Mesenchymal stem cell (in vitro differentiated cells and primary cell): ENCODE results near the gene DOCK6.
A peak's percentile ranks its signal among the peaks of the same experiment; 100 is the strongest.

ENCODE experiments used
- DNase-seq: peaks from one replicate; pipeline ENCODE4 v3.0.0-alpha.2; 2013
- H2AFZ ChIP-seq: one replicate; pipeline ENCODE4 v1.6.1; 2013; ENCODE audit warnings: low read depth, mild to moderate bottlenecking, control low read depth, inconsistent platforms, low read length, moderate library complexity
- H2AK5ac ChIP-seq: 2 replicates; pipeline ENCODE4 v1.6.1; 2013; ENCODE audit warnings: low read length, moderate library complexity, mild to moderate bottlenecking, inconsistent platforms; ENCODE audit not compliant: severe bottlenecking
- H2BK120ac ChIP-seq: one replicate; pipeline ENCODE4 v1.6.1; 2013; ENCODE audit warnings: low read depth, mild to moderate bottlenecking, inconsistent platforms, low read length, moderate library complexity
- H2BK12ac ChIP-seq, 2 experiments: one replicate each; pipeline ENCODE4 v1.6.1; 2013; ENCODE audit warnings: inconsistent platforms in 2 of 2, low read length in 2 of 2, mild to moderate bottlenecking in 2 of 2, moderate library complexity in 2 of 2, control low read depth in 1 of 2
- H2BK15ac ChIP-seq: one replicate; pipeline ENCODE4 v1.6.1; 2013; ENCODE audit warnings: mild to moderate bottlenecking, low read depth, inconsistent platforms; ENCODE audit not compliant: poor library complexity, severe bottlenecking
- H2BK5ac ChIP-seq: 2 replicates; pipeline ENCODE4 v1.6.1; 2013; ENCODE audit warnings: low read depth, mild to moderate bottlenecking, low read length, control low read depth, inconsistent platforms; ENCODE audit not compliant: poor library complexity, severe bottlenecking
- H3K14ac ChIP-seq, 2 experiments: one replicate each; pipeline ENCODE4 v1.6.1; 2013; ENCODE audit warnings: inconsistent platforms in 2 of 2, low read length in 2 of 2, control low read depth in 1 of 2, mild to moderate bottlenecking in 1 of 2, moderate library complexity in 1 of 2
- H3K18ac ChIP-seq, 2 experiments: one replicate each; pipeline ENCODE4 v1.6.1; 2013; ENCODE audit warnings: inconsistent platforms in 2 of 2, low read length in 2 of 2, control low read depth in 1 of 2, low read depth in 1 of 2, mild to moderate bottlenecking in 1 of 2
- H3K23ac ChIP-seq, 2 experiments: one replicate each; pipeline ENCODE4 v1.6.1; 2013; ENCODE audit warnings: inconsistent platforms in 2 of 2, low read length in 2 of 2, mild to moderate bottlenecking in 2 of 2, moderate library complexity in 2 of 2, control low read depth in 1 of 2
- H3K27ac ChIP-seq: 2 replicates; pipeline ENCODE4 v1.5.1; 2013; ENCODE audit warnings: mild to moderate bottlenecking, moderate library complexity, low read length, control low read depth, inconsistent platforms; ENCODE audit not compliant: poor library complexity, severe bottlenecking
- H3K27me3 ChIP-seq, 2 experiments: 2 replicates each; pipeline versions ENCODE4 v1.6.1 to v1.7.0; 2013; ENCODE audit warnings: low read length in 2 of 2, mild to moderate bottlenecking in 2 of 2, moderate library complexity in 2 of 2, control low read depth in 1 of 2, inconsistent platforms in 1 of 2; ENCODE audit not compliant: control insufficient read depth in 1 of 2, insufficient read depth in 1 of 2
- H3K36me3 ChIP-seq, 2 experiments: 2 replicates each; pipeline versions ENCODE4 v1.6.1 to v1.7.0; 2013; ENCODE audit warnings: low read length in 2 of 2, control low read depth in 1 of 2, inconsistent platforms in 1 of 2, low read depth in 1 of 2, mild to moderate bottlenecking in 1 of 2; ENCODE audit not compliant: insufficient read depth in 2 of 2, control insufficient read depth in 1 of 2
- H3K4ac ChIP-seq, 2 experiments: one replicate each; pipeline ENCODE4 v1.6.1; 2013; ENCODE audit warnings: inconsistent platforms in 2 of 2, low read length in 2 of 2, mild to moderate bottlenecking in 2 of 2, moderate library complexity in 2 of 2, control low read depth in 1 of 2, low read depth in 1 of 2
- H3K4me1 ChIP-seq: 2 replicates; pipeline ENCODE4 v1.6.1; 2013; ENCODE audit warnings: low read depth, low read length, control low read depth; ENCODE audit not compliant: control insufficient read depth, insufficient read depth
- H3K4me2 ChIP-seq: 2 replicates; pipeline ENCODE4 v1.6.1; 2013; ENCODE audit warnings: low read length, mild to moderate bottlenecking, inconsistent platforms; ENCODE audit not compliant: poor library complexity, severe bottlenecking
- H3K4me3 ChIP-seq, 2 experiments: 2 replicates each; pipeline versions ENCODE4 v1.5.1 to v1.7.0; 2013; ENCODE audit warnings: low read length in 2 of 2, mild to moderate bottlenecking in 2 of 2, control low read depth in 1 of 2, low read depth in 1 of 2; ENCODE audit not compliant: insufficient read depth in 1 of 2
- H3K79me1 ChIP-seq: replicated peaks from 2 replicates; pipeline ENCODE4 v1.6.1; 2013; ENCODE audit warnings: mild to moderate bottlenecking, control low read depth, low read length, inconsistent platforms; ENCODE audit not compliant: poor library complexity, severe bottlenecking
- H3K9ac ChIP-seq: 2 replicates; pipeline ENCODE4 v1.7.0; 2013; ENCODE audit warnings: mild to moderate bottlenecking, low read length, moderate library complexity
- H3K9me3 ChIP-seq: 2 replicates; pipeline ENCODE4 v1.7.0; 2013; ENCODE audit warnings: mild to moderate bottlenecking, low read length; ENCODE audit not compliant: control insufficient read depth
- H4K8ac ChIP-seq: one replicate; pipeline ENCODE4 v1.6.1; 2013; ENCODE audit warnings: inconsistent platforms, mild to moderate bottlenecking, low read length, moderate library complexity
- H4K91ac ChIP-seq: one replicate; pipeline ENCODE4 v1.6.1; 2013; ENCODE audit warnings: mild to moderate bottlenecking, low read length, inconsistent platforms
- WGBS: methylation state at CpG from one replicate; pipeline ENCODE4 v1.1.7; 2013; ENCODE audit warnings: mixed read lengths; 5-methylcytosine and 5-hydroxymethylcytosine counted together

DOCK6 gene

DNA sequence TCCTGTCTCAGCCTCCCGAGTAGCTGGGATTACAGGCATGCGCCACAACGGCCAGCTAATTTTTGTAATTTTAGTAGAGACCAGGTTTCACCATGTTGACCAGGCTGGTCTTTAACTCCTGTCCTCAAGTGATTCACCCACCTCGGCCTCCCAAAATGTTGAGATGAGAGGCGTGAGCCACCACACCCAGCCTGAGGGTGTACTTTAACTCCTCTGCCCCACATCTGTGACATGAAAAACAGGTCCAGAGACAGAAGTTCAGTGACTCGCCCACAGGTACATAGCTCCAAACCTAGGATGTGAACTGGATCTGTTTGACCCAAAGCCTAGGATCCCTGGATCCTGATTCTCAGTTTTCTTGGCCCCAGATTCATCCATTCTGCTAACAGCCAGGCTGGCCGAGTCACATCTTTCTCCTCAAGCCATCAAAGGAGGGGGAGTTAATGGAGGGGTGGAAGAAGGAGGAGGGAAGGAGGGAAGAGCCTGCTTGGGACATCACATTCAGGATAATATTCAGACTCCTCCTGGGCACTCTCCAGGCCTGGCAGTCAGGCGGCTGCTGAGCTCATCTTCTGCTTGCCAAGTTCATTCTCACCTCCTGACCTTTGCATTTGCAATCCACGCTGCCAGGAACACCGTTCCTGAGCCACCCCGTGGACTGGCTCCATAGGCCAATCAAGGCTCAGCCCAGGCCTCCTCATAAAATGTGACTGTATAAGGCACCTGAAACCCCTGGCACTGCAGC lies 109.8 kb downstream of the DOCK6 start:
- H2BK120ac ChIP-seq = peak overlapping the region; percentile 6

GRCh38 chr19:11151181-11151580 lies 111.1 kb downstream of the DOCK6 start:
- Histone ChIP-seq H3K36me3 (peaks cover 3 to 6% of the 10 kb centered on the region in 2 experiments), H4K8ac (peak overlapping the region; percentile 69), H3K4me1 (peaks cover 17% of the 10 kb centered on the region), H3K4ac (no peak overlapping the region), H4K91ac (peak overlapping the region; percentile 9), H3K9ac (peak overlapping the region; percentile 61), H3K9me3 (no peaks in the 10 kb centered on the region), H2BK12ac (no peak overlapping the region), H2AK5ac (no peak overlapping the region), H3K23ac (no peak overlapping the region), H2BK15ac (no peak overlapping the region), H3K79me1 (peaks cover 12% of the 10 kb centered on the region), H3K27me3 (no peaks in the 10 kb centered on the region), H3K27ac (peak overlapping the region; percentile 89), H2AFZ (no peak overlapping the region), H3K18ac (no peak overlapping the region), H3K4me3 (no peak overlapping the region), H3K14ac (no peak overlapping the region), H3K4me2 (no peak overlapping the region), H2BK5ac (peak overlapping the region; percentile 62), H2BK120ac (no peak overlapping the region)
- WGBS = 84% methylated on average over 7 of the region's 7 CpGs
- no peak for DNase-seq

More for the DNA sequence above, 109.8 kb downstream of the DOCK6 start:
- H3K23ac ChIP-seq = no peak overlapping the region
- no peaks in the 10 kb centered on the region for H3K27me3 ChIP-seq
- H3K18ac ChIP-seq = peak overlapping the region; percentile 61
- H2BK15ac ChIP-seq = peak overlapping the region; percentile 6
- H3K9ac ChIP-seq = peak overlapping the region; percentile 87
- H3K4me1 ChIP-seq = peaks cover 17% of the 10 kb centered on the region
- H3K4me2 ChIP-seq = no peak overlapping the region
- peak overlapping the region; percentile 49 to 70 for H2BK12ac ChIP-seq
- peaks cover 12% of the 10 kb centered on the region for H3K79me1 ChIP-seq
- peak overlapping the region; percentile 61 for H4K8ac ChIP-seq
- WGBS = 83% methylated on average over 10 of the region's 11 CpGs
- peak overlapping the region; percentile 49 for H2AK5ac ChIP-seq
- DNase-seq = peak; percentile 60
- H3K14ac ChIP-seq = peak overlapping the region in 1 of 2 experiments; percentile 26
- peaks cover 3 to 6% of the 10 kb centered on the region in 2 experiments for H3K36me3 ChIP-seq
- peak overlapping the region in 1 of 2 experiments; percentile 29 for H3K4ac ChIP-seq
- H3K4me3 ChIP-seq = no peak overlapping the region
- peak overlapping the region; percentile 50 for H4K91ac ChIP-seq
- peak overlapping the region; percentile 60 for H2AFZ ChIP-seq
- H3K27ac ChIP-seq = peak overlapping the region; percentile 50
- H3K9me3 ChIP-seq = no peaks in the 10 kb centered on the region
- no peak overlapping the region for H2BK5ac ChIP-seq
